ENCODE measurements around the gene ZSWIM1. TPM values are rescaled to one million over a fixed set of nuclear protein-coding genes. Genes with fewer than 3 reads are reported as not detected.

The ZSWIM1 gene
- polyA plus RNA-seq, 1 donor (not counting 4 experiments of a cell fraction or from before 2014, with no cell fraction given), result 4.4 TPM

- Histone ChIP-seq H3K4me3 (ENCODE audit: control insufficient read depth in 2 of 3, extremely low read depth in 1 of 3, insufficient read depth in 2 of 3, low read depth in 1 of 3, low read length in 3 of 3) (no peak overlapping the region), H3K27ac (ENCODE audit: control insufficient read depth, insufficient read depth, low read length) (no peak overlapping the region)
- DNase-seq (ENCODE audit: low read depth, low spot score), result no peak
Measured at GRCh38 chr20:45835825-45836224, 45.2 kb upstream of the ZSWIM1 start.

GRCh38 chr20:45836841-45837240 is 44.2 kb upstream of the ZSWIM1 start:
- no peaks in the 10 kb centered on the region for H3K9me3 ChIP-seq (ENCODE audit: control insufficient read depth, low read depth, low read length)
- no peak overlapping the region for H3K4me2 ChIP-seq (ENCODE audit: control insufficient read depth, extremely low read depth, insufficient read depth, low read depth, low read length)
- H3K36me3 ChIP-seq (ENCODE audit: control insufficient read depth in 2 of 2, extremely low read depth in 1 of 2, insufficient read depth in 2 of 2, low read length in 2 of 2), result peaks cover 3% of the 10 kb centered on the region in 2 experiments
- dilution Hi-C loops (cut with MboI; ENCODE audit: extremely low pct_ligation_motif_present, low sequenced_read_pairs), result no loop called here
- no peak overlapping the region for H3K9ac ChIP-seq (ENCODE audit: control insufficient read depth, extremely low read depth, insufficient read depth, low read length)
- DNase-seq (ENCODE audit: low read depth, low spot score), result no peak
- no peak overlapping the region for H3K4me3 ChIP-seq (ENCODE audit: control insufficient read depth in 2 of 3, extremely low read depth in 1 of 3, insufficient read depth in 2 of 3, low read depth in 1 of 3, low read length in 3 of 3)
- peaks cover 24% of the 10 kb centered on the region for H3K4me1 ChIP-seq (ENCODE audit: control insufficient read depth, extremely low read depth, insufficient read depth, low read length)
- FAIRE-seq, result no peak
- no peak overlapping the region for H2AFZ ChIP-seq (ENCODE audit: control insufficient read depth, low read length)
- H3K79me2 ChIP-seq (ENCODE audit: control insufficient read depth, insufficient read depth, low read length), result no peaks in the 10 kb centered on the region
- no peaks in the 10 kb centered on the region for H3K27me3 ChIP-seq (ENCODE audit: control insufficient read depth, extremely low read depth, insufficient read depth, low read length)
- H3K9me1 ChIP-seq (ENCODE audit: control insufficient read depth, extremely low read depth, insufficient read depth, low read length), result peaks cover 2% of the 10 kb centered on the region
- TF ChIP-seq EZH2 (IDR thresholded peaks at IDR 0.05; ENCODE audit: low read length) (no peak), CTCF (optimal IDR thresholded peaks at IDR 0.05 in 1 of 3, IDR thresholded peaks at IDR 0.05 in 1 of 3, conservative IDR thresholded peaks at IDR 0.05 in 1 of 3; ENCODE audit: extremely low read depth in 1 of 3, insufficient read depth in 2 of 3, low read length in 3 of 3) (no peak)
- H3K27ac ChIP-seq (ENCODE audit: control insufficient read depth, insufficient read depth, low read length), result no peak overlapping the region
- no peaks in the 10 kb centered on the region for H4K20me1 ChIP-seq (ENCODE audit: control insufficient read depth, extremely low read depth, insufficient read depth, low read length)

More at GRCh38 chr20:45835825-45836224, 45.2 kb upstream of the ZSWIM1 start:
- no peak for FAIRE-seq
- TF ChIP-seq EZH2 (IDR thresholded peaks at IDR 0.05; ENCODE audit: low read length) (no peak), CTCF (optimal IDR thresholded peaks at IDR 0.05 in 1 of 3, IDR thresholded peaks at IDR 0.05 in 1 of 3, conservative IDR thresholded peaks at IDR 0.05 in 1 of 3; ENCODE audit: extremely low read depth in 1 of 3, insufficient read depth in 2 of 3, low read length in 3 of 3) (no peak)
- H3K27me3 ChIP-seq (ENCODE audit: control insufficient read depth, extremely low read depth, insufficient read depth, low read length), result no peaks in the 10 kb centered on the region
- dilution Hi-C loops (cut with MboI; ENCODE audit: extremely low pct_ligation_motif_present, low sequenced_read_pairs), result no loop called here
- H3K9ac ChIP-seq (ENCODE audit: control insufficient read depth, extremely low read depth, insufficient read depth, low read length), result no peak overlapping the region
- H2AFZ ChIP-seq (ENCODE audit: control insufficient read depth, low read length), result no peak overlapping the region
- H3K9me1 ChIP-seq (ENCODE audit: control insufficient read depth, extremely low read depth, insufficient read depth, low read length), result peaks cover 2% of the 10 kb centered on the region
- H3K36me3 ChIP-seq (ENCODE audit: control insufficient read depth in 2 of 2, extremely low read depth in 1 of 2, insufficient read depth in 2 of 2, low read length in 2 of 2), result peaks cover 0 to 1% of the 10 kb centered on the region in 2 experiments
- H3K9me3 ChIP-seq (ENCODE audit: control insufficient read depth, low read depth, low read length), result no peaks in the 10 kb centered on the region
- H3K4me2 ChIP-seq (ENCODE audit: control insufficient read depth, extremely low read depth, insufficient read depth, low read depth, low read length), result peak overlapping the region; percentile 86
- no peaks in the 10 kb centered on the region for H3K79me2 ChIP-seq (ENCODE audit: control insufficient read depth, insufficient read depth, low read length)
- H3K4me1 ChIP-seq (ENCODE audit: control insufficient read depth, extremely low read depth, insufficient read depth, low read length), result peaks cover 24% of the 10 kb centered on the region
- H4K20me1 ChIP-seq (ENCODE audit: control insufficient read depth, extremely low read depth, insufficient read depth, low read length), result no peaks in the 10 kb centered on the region
